ENCODE data around the gene S100Z.

GRCh38 chr5:76943006-76943405 is 93.2 kb downstream of the S100Z start:
- TF ChIP-seq CTCF (IDR thresholded peaks at IDR 0.05 in 4 of 5, conservative IDR thresholded peaks at IDR 0.05 in 1 of 5) = no peak
- no peak for TF ChIP-seq POLR2A (IDR thresholded peaks at IDR 0.05)

Data from gastrocnemius medialis (tissue), 4 donors.